GM12872 (cell line): ENCODE results near the gene SEZ6L.

ENCODE experiments used
- TF ChIP-seq, protein P1 (sequence below): IDR thresholded peaks from 3 replicates; pipeline ENCODE4 v1.5.1; 2011; ENCODE audit warnings: low read depth, mild to moderate bottlenecking, low read length, moderate library complexity; ENCODE audit not compliant: insufficient read depth

SEZ6L gene

DNA sequence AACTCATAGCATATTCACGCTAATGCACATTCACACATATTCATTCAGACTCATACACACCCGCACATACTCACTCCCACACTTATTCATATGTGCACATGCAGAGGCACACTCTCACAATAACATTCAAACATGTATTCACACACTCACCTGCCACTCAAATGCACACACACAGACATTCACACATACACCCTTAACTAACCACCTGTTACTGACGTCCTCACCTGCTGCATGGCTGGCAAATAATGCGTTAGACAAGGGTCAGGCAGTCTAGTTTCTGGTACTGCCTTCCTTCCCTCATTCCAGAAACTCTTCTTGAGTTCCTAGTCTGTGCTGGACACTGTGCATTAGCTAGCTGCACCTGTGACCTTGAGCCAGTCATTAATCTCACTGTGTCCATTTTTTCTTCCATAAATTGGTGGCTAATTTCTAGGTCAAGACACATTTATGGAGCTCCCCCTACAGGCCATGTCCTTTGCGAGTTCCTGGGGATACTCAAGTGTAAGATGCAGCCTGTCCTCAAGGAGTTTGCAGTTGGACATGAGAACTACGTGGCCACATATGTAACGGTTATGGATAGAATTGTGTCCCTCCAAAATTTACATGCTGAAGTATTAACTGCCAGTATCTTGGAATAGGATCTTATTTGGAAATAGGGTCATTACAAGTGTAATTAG, 34.5 kb upstream of the SEZ6L start:
- TF ChIP-seq, protein P1, sequence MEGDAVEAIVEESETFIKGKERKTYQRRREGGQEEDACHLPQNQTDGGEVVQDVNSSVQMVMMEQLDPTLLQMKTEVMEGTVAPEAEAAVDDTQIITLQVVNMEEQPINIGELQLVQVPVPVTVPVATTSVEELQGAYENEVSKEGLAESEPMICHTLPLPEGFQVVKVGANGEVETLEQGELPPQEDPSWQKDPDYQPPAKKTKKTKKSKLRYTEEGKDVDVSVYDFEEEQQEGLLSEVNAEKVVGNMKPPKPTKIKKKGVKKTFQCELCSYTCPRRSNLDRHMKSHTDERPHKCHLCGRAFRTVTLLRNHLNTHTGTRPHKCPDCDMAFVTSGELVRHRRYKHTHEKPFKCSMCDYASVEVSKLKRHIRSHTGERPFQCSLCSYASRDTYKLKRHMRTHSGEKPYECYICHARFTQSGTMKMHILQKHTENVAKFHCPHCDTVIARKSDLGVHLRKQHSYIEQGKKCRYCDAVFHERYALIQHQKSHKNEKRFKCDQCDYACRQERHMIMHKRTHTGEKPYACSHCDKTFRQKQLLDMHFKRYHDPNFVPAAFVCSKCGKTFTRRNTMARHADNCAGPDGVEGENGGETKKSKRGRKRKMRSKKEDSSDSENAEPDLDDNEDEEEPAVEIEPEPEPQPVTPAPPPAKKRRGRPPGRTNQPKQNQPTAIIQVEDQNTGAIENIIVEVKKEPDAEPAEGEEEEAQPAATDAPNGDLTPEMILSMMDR: peak; percentile 38; the same call in 2 of the 3 replicates

DNA sequence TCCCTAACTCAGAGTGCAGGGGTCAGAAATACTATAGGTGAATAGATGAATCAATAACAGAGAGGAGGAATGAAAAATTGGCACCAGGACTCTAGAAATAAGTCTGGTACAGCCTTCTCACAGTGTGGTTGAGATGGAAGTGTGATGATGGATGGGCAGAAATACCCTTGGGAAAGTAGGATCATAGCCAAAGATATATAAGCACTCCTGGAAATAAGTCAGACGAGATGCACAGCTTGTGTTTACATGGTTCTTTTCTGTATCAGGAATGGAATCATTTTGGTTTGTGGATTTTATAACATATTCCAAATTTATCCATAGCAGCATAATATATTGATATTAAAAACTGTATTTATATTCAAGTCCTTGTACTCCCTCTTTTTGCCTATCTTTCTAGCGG, 33.5 kb upstream of the SEZ6L start:
- TF ChIP-seq, protein P1: no peak

DNA sequence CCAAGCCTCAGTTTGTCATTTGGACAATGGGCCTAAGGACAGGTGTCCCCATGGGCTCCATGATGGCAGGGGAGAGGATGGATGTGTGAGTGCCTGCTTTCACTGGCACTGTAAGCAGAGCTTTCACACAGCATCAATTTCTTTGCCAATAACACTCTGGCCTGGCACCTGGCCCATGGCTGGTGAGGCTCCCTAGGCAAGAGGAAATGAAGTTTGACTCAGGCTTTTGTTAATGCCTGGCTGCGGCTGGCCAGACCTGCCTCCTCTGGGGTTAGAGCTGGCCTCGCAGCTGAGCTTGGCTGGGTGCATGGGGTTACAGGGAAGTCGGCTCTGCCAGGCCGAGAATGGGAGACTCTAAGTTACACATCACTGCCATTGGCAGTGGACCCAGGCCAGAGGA, 30.0 kb upstream of the SEZ6L start:
- TF ChIP-seq, protein P1: no peak

DNA sequence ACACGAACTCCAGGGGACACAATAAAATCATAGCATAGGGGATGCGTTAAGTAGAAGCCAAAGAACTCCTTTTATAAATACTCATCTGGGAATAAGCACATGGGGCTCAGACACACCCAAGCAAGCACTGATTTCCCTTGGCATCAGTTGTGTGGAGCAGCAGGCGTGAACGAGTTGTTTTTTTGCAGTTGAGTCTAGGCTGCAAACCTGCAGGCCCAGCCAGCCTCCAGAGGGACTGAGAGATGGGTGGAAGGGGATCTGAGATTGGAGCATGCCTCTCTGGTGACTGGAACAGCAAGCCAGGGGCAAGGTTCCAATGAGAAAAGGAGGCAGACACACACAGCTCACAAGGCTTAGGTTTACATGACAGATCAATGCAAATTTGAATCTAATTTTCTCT, 27.4 kb upstream of the SEZ6L start:
- TF ChIP-seq, protein P1: no peak

DNA sequence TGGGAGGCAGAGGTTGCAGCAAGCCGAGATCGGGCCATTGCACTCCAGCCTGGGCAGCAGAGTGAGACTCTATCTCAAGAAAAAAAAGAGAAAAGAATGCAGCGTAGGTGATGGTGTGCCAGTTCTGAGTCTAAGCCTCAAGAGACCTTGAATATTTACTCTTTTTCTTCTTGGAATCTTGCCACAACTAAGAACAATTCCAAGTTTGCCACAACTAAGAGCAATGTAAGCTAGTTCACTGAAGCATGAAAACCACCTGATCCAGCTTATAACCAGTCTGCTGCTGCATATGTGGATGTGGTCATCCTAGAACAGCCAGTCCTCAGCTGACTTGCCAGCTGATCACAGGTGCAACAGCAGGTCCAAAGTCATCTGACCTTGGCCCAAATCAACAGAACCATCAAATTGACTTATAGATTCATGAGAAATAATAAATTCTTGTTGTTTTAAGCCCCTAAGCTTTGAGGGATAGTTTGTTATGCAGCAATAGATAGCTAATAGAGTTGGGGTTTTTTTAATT, 25.4 kb upstream of the SEZ6L start:
- TF ChIP-seq, protein P1: no peak

DNA sequence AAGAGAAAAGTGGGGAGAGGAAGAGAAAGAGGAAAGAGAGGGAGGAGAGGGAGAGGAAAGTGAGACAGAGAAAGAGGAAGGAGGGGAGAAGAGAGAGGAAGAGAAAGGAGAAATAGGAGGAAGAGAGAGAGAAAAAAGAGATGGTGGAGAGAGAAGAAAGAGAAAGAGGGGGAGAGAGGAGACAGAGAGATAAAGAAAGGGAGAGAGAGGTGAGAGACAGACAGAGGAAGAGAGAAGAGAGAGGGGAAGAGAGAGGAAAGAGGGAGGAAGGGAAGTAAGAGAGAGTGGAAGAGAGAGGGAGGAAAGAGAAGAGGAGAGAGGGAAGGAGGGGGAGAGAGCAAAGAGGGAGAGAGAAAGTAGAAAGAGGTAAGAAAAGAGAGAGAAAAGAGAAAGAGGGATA, 9.4 kb upstream of the SEZ6L start:
- TF ChIP-seq, protein P1: no peak

DNA sequence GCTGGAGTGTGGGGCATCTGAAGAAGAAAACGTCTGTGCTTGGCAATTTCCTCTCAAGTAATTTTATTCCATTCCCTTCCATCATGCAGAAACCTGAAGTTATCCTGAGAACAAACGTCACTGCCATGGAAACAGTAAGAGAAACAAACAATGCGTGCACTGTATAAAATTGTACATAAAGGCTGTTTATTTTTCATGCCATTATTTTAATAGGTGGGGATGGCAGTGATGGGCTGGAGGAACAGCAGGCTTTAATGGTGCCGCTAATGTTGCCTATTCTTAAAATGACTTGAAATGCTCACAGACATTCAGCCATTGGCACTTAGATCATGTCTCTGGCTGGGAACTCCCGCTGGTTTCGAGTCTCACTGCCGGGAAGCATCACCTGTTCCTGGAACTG, 7.5 kb upstream of the SEZ6L start:
- TF ChIP-seq, protein P1: no peak
